Activated CD4-positive, alpha-beta T cell treated with anti-CD3 and anti-CD28 coated beads, Interleukin-2, amount 50 U/mL, for 24 hours (primary cell): ENCODE results near the gene MRS2.
"Not testable (repeated sequence)": the region's sequence is repeated elsewhere in the genome, so short reads cannot be mapped to it uniquely, and the experiment has no call there.

Experiments
- DNase-seq, 2 donors: peaks; one replicate each; pipeline ENCODE4 v3.0.0-alpha.2; 2020; ENCODE audit warnings: low read depth in 1 of 2, low spot score in 1 of 2

MRS2 gene

GRCh38 chr6:24402697-24403500 is at the start of gene MRS2:
MRS2 (plus strand) TSS chr6:24402936; CDS start chr6:24403047, 111 bp downstream.
- DNase-seq, result peak; percentile 56 to 66

- no peak for DNase-seq
These were observed 48.9 kb upstream of the MRS2 start for GRCh38 chr6:24353861-24354260.

GRCh38 chr6:24355393-24355792 is 47.3 kb upstream of the MRS2 start:
- DNase-seq, result no peak

- no peak for DNase-seq
These were observed 46.3 kb upstream of the MRS2 start for GRCh38 chr6:24356310-24356973.

- DNase-seq, result peak in 1 of 2 donors; percentile 13
These were observed 45.2 kb upstream of the MRS2 start, which contains the start of gene DCDC2 for GRCh38 chr6:24357336-24358218. DCDC2 (minus strand) TSS chr6:24358059; CDS start chr6:24357750, 309 bp downstream.

GRCh38 chr6:24358219-24358821 is 44.4 kb upstream of the MRS2 start:
- no peak for DNase-seq

- DNase-seq, result peak; percentile 63 to 74
These were observed 42.9 kb upstream of the MRS2 start for GRCh38 chr6:24359640-24360454.

- not testable (repeated sequence) for DNase-seq
These were observed 40.4 kb upstream of the MRS2 start for GRCh38 chr6:24362363-24362762.

GRCh38 chr6:24365103-24365633 is 37.6 kb upstream of the MRS2 start:
- not testable (repeated sequence) for DNase-seq

GRCh38 chr6:24374612-24375011 is 28.1 kb upstream of the MRS2 start:
- DNase-seq, result no peak

GRCh38 chr6:24376871-24377270 is 25.9 kb upstream of the MRS2 start:
- no peak for DNase-seq

- DNase-seq, result no peak
These were observed 24.2 kb upstream of the MRS2 start for GRCh38 chr6:24378473-24379097.

- DNase-seq, result no peak
These were observed 21.1 kb upstream of the MRS2 start for GRCh38 chr6:24381476-24382219.

GRCh38 chr6:24382220-24382540 is 20.6 kb upstream of the MRS2 start:
- DNase-seq, result no peak

- not testable (repeated sequence) for DNase-seq
These were observed 19.7 kb upstream of the MRS2 start for GRCh38 chr6:24382891-24383494.

GRCh38 chr6:24384369-24385130 is 18.2 kb upstream of the MRS2 start:
- not testable (repeated sequence) for DNase-seq

GRCh38 chr6:24385536-24386269 is 17.0 kb upstream of the MRS2 start:
- DNase-seq, result no peak
